NT2/D1 (cell line): ENCODE measurements around the gene BFSP2.
"Not testable (repeated sequence)": the region's sequence is repeated elsewhere in the genome, so short reads cannot be mapped to it uniquely, and the experiment has no call there.

Source experiments
- DNase-seq: peaks from one replicate; pipeline ENCODE4 v3.0.0-alpha.2; 2011; ENCODE audit warnings: low read depth, low spot score
- H3K27me3 ChIP-seq: 2 replicates; pipeline ENCODE4 v1.6.0; 2011; ENCODE audit warnings: mild to moderate bottlenecking; ENCODE audit not compliant: insufficient read length, insufficient read depth
- H3K36me3 ChIP-seq: 2 replicates; pipeline ENCODE4 v1.6.1; 2011; ENCODE audit warnings: mild to moderate bottlenecking, low read length, mixed read lengths; ENCODE audit not compliant: insufficient read depth, insufficient read length
- H3K4me1 ChIP-seq: 2 replicates; pipeline ENCODE4 v1.5.1; 2011; ENCODE audit not compliant: insufficient read depth, insufficient read length
- H3K4me3 ChIP-seq: 2 replicates; pipeline ENCODE4 v1.5.1; 2011; ENCODE audit warnings: low read depth; ENCODE audit not compliant: insufficient read length
- H3K9ac ChIP-seq: 2 replicates; pipeline ENCODE4 v1.6.0; 2011; ENCODE audit warnings: low read depth; ENCODE audit not compliant: insufficient read length
- H3K9me3 ChIP-seq: 2 replicates; pipeline ENCODE4 v1.5.1; 2011; ENCODE audit warnings: mild to moderate bottlenecking, low read length; ENCODE audit not compliant: insufficient read depth
- SUZ12 ChIP-seq: IDR thresholded peaks from 2 replicates; pipeline ENCODE4 v1.6.1; 2011; ENCODE audit not compliant: insufficient read length, insufficient read depth; ENCODE audit errors: extremely low read depth
- YY1 ChIP-seq: IDR thresholded peaks from 2 replicates; pipeline ENCODE4 v1.6.1; 2011; ENCODE audit not compliant: insufficient read length, insufficient read depth
- ZNF274 ChIP-seq: IDR thresholded peaks from 2 replicates; pipeline ENCODE4 v1.6.1; 2011; ENCODE audit warnings: mild to moderate bottlenecking, low read depth, low read length

The BFSP2 gene

DNA sequence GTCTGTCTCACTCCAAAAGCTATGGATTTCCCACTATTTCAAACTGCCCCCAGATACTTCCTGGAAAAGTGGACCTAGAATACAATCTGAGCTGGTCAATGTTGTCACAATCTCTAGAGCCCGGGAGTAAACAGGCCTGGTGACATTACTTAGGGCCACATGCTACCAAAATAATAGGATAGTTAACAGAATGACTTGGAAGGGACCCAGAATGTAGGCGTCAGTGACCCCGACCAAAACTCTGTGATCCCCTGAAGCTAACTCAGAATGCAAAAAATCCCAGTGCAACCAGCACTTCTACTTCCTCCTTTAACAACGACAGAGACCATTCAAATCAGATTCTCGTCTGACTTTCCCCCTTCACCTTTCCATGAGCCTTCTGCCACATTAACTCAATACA lies 122.1 kb downstream of the BFSP2 start:
- DNase-seq, result no peak
- Histone ChIP-seq H3K4me3 (no peak overlapping the region), H3K4me1 (no peaks in the 10 kb centered on the region), H3K36me3 (no peaks in the 10 kb centered on the region), H3K27me3 (no peaks in the 10 kb centered on the region), H3K9me3 (no peaks in the 10 kb centered on the region), H3K9ac (no peak overlapping the region)
- no peak for TF ChIP-seq SUZ12
- TF ChIP-seq YY1, result no peak
- TF ChIP-seq ZNF274, result no peak

DNA sequence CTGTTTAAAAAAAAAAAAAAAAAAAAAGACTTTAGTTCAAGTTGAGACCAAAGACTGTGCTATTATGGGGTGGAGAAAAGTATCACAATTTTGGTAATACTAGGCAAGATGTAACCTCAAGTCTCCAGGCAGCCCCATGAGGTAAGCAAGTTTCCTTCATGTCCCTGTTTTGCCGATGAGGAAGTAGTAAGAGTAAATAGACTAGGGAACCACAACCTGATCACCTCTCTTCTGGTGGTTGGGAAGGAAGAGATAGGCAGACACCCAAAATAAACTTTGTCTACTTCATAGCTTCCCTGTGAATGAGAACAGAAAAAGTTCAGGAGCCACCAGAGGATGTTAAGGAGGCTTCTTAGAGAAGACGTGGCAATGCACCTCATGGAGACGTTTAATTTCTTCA lies 123.9 kb downstream of the BFSP2 start:
- not testable (repeated sequence) for H3K9ac ChIP-seq, H3K27me3 ChIP-seq, H3K4me1 ChIP-seq, H3K4me3 ChIP-seq, H3K36me3 ChIP-seq, DNase-seq, H3K9me3 ChIP-seq
